Fibroblast of the conjunctiva (primary cell): ENCODE data around the gene ECEL1.

Source experiments
- DNase-seq: peaks from one replicate; pipeline ENCODE4 v3.0.0-alpha.2; 2010; ENCODE audit warnings: low read depth

Gene ECEL1

GRCh38 chr2:232497348-232497747 is 9.7 kb upstream of the ECEL1 start:
- DNase-seq, result no peak

- no peak for DNase-seq
Observed at GRCh38 chr2:232496501-232497270, 9.1 kb upstream of the ECEL1 start.

DNA sequence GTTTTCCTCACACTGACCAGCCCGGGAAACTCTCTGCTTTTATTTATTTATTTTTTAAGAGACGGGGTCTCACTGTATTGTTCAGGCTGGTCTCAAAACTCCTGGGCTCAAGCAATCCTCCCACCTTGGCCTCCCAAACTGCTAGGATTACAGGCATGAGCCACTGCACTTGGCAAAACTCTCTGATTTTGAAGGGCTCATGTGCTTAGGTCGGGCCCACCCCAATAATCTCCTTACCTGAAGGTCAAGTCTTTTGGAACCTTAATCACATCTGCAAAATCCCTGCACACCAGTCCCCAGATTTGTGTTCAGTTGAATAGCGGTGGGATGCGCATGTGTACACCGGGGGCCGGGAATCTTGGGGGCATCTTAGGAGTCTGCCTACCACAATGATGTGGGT is 7.7 kb upstream of the ECEL1 start:
- DNase-seq, result no peak

- no peak for DNase-seq
Observed at GRCh38 chr2:232494542-232494941, 6.9 kb upstream of the ECEL1 start.

DNA sequence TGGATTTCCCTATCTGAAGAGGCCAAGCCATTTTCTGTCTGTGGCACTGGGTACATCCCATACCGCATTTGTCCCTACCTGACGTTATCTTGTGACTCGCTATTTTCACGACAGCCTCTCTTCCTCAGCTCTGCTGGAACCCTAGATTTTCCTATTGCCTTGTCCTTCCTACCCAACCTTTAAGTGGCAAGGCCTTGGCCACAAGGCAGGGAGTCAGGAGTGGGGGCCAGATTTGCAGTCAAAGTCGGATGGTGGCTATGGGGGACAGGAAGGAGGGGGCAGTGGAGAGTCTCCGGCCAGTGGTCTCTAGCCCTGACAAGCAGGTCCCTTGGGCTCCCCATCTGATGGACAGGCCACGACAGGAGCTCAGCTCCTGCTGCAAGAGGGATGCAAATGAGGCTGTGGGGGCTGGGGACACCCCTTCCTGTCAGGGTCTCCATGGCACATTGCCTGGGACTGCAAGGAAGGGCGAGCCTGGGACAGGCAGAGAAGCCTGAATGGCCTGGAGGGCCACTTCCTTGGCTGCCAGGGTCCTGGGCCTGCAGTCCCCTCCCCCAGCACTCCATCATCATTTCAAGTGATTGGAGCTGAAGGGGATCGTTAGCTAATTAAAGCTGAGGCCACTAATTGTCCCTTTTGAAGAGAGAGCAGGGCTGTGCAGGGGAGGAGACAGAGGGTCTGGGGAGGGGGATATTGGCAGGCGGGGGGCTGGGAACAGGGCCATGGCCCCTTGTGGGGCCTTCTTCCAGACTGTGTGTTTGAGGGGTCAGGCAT is 6.3 kb upstream of the ECEL1 start:
- DNase-seq, result no peak

DNA sequence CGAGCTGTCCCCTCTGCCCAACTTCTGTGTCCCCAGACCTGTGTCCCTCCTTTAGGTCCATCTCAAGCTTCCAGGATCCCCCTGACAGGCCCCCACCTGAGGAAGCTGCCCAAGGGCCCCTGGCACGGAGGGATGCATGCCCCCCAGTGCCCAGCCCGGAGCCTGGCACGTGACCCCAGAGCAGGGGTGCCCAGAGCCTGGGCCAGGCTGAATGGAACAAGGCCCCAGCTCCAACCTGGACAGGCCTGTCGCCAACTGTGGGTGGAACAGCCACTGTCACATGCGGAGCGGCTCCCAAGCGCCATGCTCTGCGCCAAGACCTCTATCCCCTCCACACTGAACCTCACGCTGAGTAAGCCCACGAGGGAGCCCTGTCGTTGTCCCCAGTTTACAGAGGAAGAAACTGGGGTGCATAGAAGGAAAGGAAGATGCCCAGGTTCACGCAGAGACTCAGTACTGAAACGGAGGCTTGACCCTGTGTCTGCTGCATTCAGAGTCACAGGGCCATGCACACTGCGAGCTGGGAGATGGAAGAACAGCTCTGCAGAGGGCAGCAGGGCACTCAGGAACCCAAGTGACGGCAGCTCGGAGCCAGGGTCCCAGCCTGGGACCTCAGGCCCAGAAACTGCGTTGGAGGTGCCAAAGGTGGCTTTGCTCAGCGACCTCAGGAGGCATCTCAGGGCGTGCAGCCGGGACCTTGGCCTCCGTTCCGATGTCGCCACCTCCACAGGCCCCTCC is 5.5 kb upstream of the ECEL1 start:
- no peak for DNase-seq

- no peak for DNase-seq
Observed at GRCh38 chr2:232492236-232492848, 4.7 kb upstream of the ECEL1 start.

DNA sequence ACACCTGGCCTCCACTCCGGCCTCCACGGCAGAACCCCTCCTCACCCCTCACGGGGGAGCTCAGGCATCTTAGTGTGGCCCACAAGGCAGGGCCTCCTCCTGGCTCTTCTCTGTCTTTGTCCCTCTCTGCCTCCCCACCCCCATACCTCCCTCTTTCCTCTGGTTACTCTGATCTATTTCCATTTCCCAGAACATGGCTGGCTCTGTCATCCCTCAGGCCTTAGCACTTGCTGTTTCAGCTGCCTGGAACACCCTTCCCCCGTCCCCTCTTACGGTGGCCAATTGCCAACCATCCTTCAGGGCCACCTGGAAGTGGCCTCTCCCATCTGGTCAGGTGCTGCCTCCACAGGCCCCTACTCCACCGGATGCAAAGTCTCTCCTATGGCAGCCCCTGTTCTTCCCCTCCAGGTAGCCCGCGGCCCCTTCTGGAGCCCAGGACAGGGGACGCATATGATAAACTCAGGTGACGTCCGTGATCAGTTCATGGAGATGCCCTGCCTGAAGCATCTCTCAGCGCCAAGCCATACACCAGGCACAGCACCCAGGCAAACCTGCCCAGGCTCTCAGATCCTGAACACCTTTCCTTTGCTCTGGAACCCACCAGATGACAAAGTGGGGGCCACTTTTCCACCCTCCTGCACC is 3.6 kb upstream of the ECEL1 start:
- no peak for DNase-seq

- DNase-seq, result no peak
Observed at GRCh38 chr2:232490221-232491138, 2.8 kb upstream of the ECEL1 start.

- no peak for DNase-seq
Observed at GRCh38 chr2:232489516-232490220, 2.0 kb upstream of the ECEL1 start.

DNA sequence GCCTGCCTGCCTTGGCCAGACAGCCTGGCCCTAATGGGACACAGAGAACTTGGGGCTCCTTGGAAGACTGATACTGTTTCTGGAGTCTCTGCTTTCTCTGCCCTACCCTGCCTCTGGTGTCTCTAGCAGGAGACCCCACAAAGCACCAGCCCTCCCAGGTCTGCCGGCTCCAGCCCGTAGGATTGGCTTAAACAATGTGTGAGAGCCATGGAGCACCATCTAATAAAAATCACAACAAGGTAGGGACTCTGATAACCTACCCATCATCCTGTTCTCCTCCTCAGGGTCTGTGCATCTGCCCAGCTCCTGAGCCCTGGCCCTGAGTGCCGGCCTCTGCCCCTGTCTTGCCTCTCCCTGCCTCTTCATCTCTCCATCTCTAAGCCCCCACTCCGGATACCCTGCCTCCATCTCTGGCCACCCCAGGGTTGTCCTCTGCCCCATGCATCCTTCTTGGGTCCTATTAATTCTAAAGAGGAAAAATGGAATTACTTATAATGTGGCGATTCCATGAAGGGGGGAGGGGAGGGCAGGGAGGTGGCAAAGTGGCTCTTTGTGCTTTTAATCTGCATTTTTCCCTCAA is 1.2 kb upstream of the ECEL1 start:
- DNase-seq, result no peak

- DNase-seq, result no peak
Observed at GRCh38 chr2:232488097-232488711, 570 bp upstream of the ECEL1 start.

- DNase-seq, result no peak
Observed at GRCh38 chr2:232486558-232487384, 863 bp downstream of the ECEL1 start.

DNA sequence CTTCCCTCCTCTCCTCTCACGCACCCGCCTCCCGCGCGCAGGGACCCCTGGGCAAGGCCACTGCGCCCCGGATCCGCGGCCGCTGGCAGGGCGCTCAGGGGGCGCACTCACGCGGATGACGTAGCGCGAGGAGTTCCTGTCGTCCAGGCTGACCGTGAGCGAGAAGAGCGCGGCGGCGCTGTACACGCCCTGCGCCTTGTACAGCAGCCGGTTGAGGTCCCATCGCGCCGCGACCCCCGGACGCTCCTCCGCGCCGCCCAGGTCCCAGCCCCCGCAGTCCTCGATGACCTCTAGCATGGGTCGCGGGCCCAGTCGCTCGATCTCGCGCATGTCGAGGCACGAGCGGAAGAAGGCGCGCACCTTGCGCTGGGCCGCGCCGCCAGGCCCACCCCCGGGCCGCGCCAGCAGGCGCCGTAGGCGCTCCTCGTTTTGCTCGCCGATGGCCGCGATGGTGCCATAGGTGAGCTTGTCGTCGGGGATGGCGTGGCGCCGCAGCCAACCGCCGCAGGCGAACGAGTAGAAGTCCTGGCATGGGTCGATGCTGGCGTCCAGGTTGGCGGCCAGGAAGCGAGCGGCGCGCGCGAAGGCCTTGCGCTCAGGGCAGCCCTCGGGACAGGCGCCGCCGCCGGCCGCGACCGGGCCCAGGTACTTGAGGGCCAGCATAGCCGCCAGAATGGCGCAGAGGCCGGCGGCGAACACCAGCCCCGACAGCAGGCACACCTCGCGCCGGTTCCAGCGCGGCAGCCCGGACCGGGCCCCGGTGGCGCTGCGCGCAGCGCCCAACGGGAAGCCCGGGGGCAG is 1.7 kb downstream of the ECEL1 start:
- DNase-seq, result no peak

DNA sequence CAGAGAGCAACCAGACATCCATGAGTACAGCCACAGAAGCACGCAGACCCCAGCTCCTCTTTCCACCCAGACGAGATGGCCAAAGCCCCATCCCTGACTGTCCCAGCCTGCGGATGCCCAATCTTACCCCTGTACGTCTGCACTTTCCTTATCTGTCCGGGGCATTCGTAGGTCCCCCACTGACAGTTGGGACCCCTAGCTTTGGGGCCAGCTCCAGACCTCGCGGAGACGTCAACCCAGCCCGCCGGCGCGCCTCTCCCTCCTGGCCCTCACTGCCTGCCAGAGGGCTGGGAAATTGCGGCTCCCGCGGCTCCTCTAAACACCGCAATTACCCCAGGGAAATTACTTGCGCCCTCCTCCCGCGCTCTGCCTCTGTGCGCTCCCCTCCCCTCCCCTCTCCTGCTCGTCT is 2.3 kb downstream of the ECEL1 start:
- DNase-seq, result no peak

DNA sequence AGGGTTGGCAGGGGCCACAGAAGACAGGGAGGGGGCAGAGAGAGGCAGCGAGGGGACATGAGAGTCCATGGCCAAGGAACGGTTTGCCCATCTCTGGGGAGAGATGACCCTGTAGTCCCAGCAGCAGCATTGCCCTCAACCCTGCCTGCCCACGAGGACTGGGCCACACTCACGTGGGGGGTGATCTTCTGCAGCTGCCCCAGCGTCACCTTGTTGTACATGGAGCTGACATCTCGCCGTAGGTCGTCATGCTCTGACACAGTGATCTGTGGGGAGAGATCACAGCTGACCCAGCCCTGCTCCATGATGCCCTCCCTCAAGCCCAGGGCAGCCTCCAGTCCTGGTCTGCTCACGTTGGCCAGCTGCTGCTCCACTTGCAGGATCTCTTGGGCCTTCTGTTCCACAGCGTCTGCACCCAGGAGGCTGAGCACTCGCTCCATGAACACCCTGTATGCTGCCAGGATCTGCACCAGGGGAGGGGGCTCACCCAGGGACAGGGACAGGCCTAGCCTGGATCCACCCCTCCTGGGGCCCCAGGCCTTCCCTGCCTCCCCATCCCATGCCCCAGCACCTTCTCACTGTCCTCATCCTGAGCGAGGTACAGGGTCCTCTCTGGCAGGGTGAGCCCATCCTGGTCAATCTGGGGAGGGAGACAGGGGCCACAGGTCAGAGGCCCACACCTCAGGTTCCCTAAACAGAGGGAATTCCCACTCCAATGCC is 2.8 kb downstream of the ECEL1 start:
- no peak for DNase-seq
